Astrocyte (in vitro differentiated cells and primary cell): Measurements from ENCODE around the gene IFT74. TPM values are rescaled to one million over a fixed set of nuclear protein-coding genes. Genes with fewer than 3 reads are reported as not detected.

Experiments
- DNase-seq: peaks from one replicate; pipeline ENCODE4 v3.0.0-alpha.2; 2010; ENCODE audit warnings: low read depth
- FAIRE-seq: peaks from 2 replicates; lab custom pipeline; 2011; peaks lifted over from hg19 to GRCh38; lab: Jason Lieb, UNC
- H2AFZ ChIP-seq: 2 replicates; pipeline ENCODE4 v1.6.0; 2012; ENCODE audit warnings: low read depth, low read length, inconsistent platforms
- H3K27ac ChIP-seq: 2 replicates; pipeline ENCODE4 v1.5.1; 2011; ENCODE audit warnings: low read depth, low read length, inconsistent platforms
- H3K27me3 ChIP-seq: 2 replicates; pipeline ENCODE4 v1.6.0; 2011; ENCODE audit warnings: low read length, inconsistent platforms; ENCODE audit not compliant: insufficient read depth
- H3K36me3 ChIP-seq: 2 replicates; pipeline ENCODE4 v1.5.1; 2011; ENCODE audit warnings: low read length, inconsistent platforms; ENCODE audit not compliant: insufficient read depth
- H3K4me1 ChIP-seq: 2 replicates; pipeline ENCODE4 v1.5.1; 2011; ENCODE audit warnings: low read length, inconsistent platforms; ENCODE audit not compliant: insufficient read depth
- H3K4me2 ChIP-seq: 2 replicates; pipeline ENCODE4 v1.6.0; 2012; ENCODE audit warnings: low read length, inconsistent platforms
- H3K4me3 ChIP-seq: 2 replicates; pipeline ENCODE4 v1.5.1; 2011; ENCODE audit warnings: low read depth, mild to moderate bottlenecking, low read length, inconsistent platforms; ENCODE audit not compliant: insufficient read depth
- H3K79me2 ChIP-seq: 2 replicates; pipeline ENCODE4 v1.6.0; 2012; ENCODE audit warnings: mild to moderate bottlenecking, low read length, inconsistent platforms; ENCODE audit not compliant: insufficient read depth
- H3K9ac ChIP-seq: 2 replicates; pipeline ENCODE4 v1.6.0; 2012; ENCODE audit warnings: mild to moderate bottlenecking, low read length, inconsistent platforms
- H3K9me3 ChIP-seq: 2 replicates; pipeline ENCODE4 v1.5.1; 2012; ENCODE audit warnings: low read depth, mild to moderate bottlenecking, low read length, inconsistent platforms; ENCODE audit not compliant: insufficient read depth
- H4K20me1 ChIP-seq: 2 replicates; pipeline ENCODE4 v1.6.0; 2012; ENCODE audit warnings: low read length, inconsistent platforms; ENCODE audit not compliant: insufficient read depth
- H3K27ac Mint-ChIP-seq: one replicate; pipeline ENCODE4 v1.8.0; 2021; ENCODE audit warnings: mild to moderate bottlenecking, mixed read lengths; ENCODE audit not compliant: unreplicated experiment
- H3K27me3 Mint-ChIP-seq: one replicate; pipeline ENCODE4 v1.8.0; 2021; ENCODE audit warnings: low read depth, mixed read lengths; ENCODE audit not compliant: unreplicated experiment
- H3K36me3 Mint-ChIP-seq: one replicate; pipeline ENCODE4 v1.8.0; 2021; ENCODE audit warnings: low read depth, mixed read lengths; ENCODE audit not compliant: unreplicated experiment
- H3K4me1 Mint-ChIP-seq: one replicate; pipeline ENCODE4 v1.8.0; 2021; ENCODE audit warnings: low read depth, mixed read lengths; ENCODE audit not compliant: unreplicated experiment
- H3K4me3 Mint-ChIP-seq: one replicate; pipeline ENCODE4 v1.8.0; 2021; ENCODE audit warnings: mild to moderate bottlenecking, moderate library complexity, mixed read lengths; ENCODE audit not compliant: unreplicated experiment
- H3K9me3 Mint-ChIP-seq: one replicate; pipeline ENCODE4 v1.8.0; 2021; ENCODE audit warnings: mild to moderate bottlenecking, mixed read lengths; ENCODE audit not compliant: unreplicated experiment
- CTCF ChIP-seq: IDR thresholded peaks from 2 replicates; pipeline ENCODE4 v1.5.1; 2011; ENCODE audit warnings: low read depth, mild to moderate bottlenecking, inconsistent platforms, low read length, moderate library complexity; ENCODE audit not compliant: insufficient read depth
- EZH2 ChIP-seq: IDR thresholded peaks from 2 replicates; pipeline ENCODE4 v1.6.1; 2012; ENCODE audit warnings: mild to moderate bottlenecking, low read length, inconsistent platforms; ENCODE audit not compliant: insufficient read depth
- total RNA-seq: library from RNA; stranded (reverse); gene quantifications from 2 replicates; pipeline ENCODE4 v1.2.1, GENCODE V29; 2021

IFT74 gene
- total RNA-seq, 1 donor from 2014 or later: 10.9 TPM

DNA sequence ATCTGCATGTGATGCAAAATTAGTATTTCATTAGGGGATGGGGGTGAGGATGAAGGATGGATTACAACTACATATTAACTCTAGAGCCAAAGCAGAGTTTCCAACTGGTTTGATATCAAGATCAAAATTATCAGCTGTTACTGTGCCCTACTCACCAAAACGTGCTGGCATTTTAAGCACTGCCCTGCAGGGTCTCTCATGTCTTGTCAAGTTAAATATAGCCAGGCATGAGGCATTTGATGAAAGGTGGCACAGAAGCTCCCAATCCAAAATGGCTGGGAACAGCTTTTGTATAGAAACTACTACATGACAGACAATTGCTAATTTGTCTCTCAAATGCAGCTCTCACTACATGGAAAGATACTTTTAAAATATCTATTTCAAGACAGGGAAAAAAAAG lies 36.5 kb upstream of the IFT74 start:
- peaks cover 58% of the 10 kb centered on the region for H3K36me3 ChIP-seq
- H3K9me3 ChIP-seq: no peaks in the 10 kb centered on the region
- H2AFZ ChIP-seq: no peak overlapping the region
- no peak overlapping the region for H3K4me2 ChIP-seq
- DNase-seq (no peak), FAIRE-seq (no peak)
- TF ChIP-seq EZH2 (no peak), CTCF (no peak)
- Mint-ChIP-seq H3K27ac (no peak overlapping the region), H3K9me3 (no peaks in the 10 kb centered on the region), H3K4me3 (no peak overlapping the region), H3K36me3 (peaks cover 20% of the 10 kb centered on the region), H3K27me3 (no peaks in the 10 kb centered on the region), H3K4me1 (no peaks in the 10 kb centered on the region)
- no peaks in the 10 kb centered on the region for H4K20me1 ChIP-seq
- H3K4me3 ChIP-seq: no peak overlapping the region
- H3K9ac ChIP-seq: no peak overlapping the region
- no peaks in the 10 kb centered on the region for H3K4me1 ChIP-seq
- H3K27ac ChIP-seq: no peak overlapping the region
- no peaks in the 10 kb centered on the region for H3K27me3 ChIP-seq
- no peaks in the 10 kb centered on the region for H3K79me2 ChIP-seq

GRCh38 chr9:26925609-26926008 lies 30.6 kb upstream of the IFT74 start:
- Histone ChIP-seq H3K9ac (no peak overlapping the region), H3K4me2 (no peak overlapping the region), H3K79me2 (peaks cover 17% of the 10 kb centered on the region), H3K27me3 (no peaks in the 10 kb centered on the region), H3K9me3 (no peaks in the 10 kb centered on the region), H3K4me1 (no peaks in the 10 kb centered on the region), H3K4me3 (no peak overlapping the region), H3K27ac (no peak overlapping the region), H2AFZ (no peak overlapping the region), H3K36me3 (peaks cover 52% of the 10 kb centered on the region), H4K20me1 (peaks cover 11% of the 10 kb centered on the region)
- Mint-ChIP-seq H3K9me3 (no peaks in the 10 kb centered on the region), H3K4me3 (no peak overlapping the region), H3K27ac (no peak overlapping the region), H3K27me3 (no peaks in the 10 kb centered on the region), H3K36me3 (peaks cover 14% of the 10 kb centered on the region), H3K4me1 (no peaks in the 10 kb centered on the region)
- no peak for TF ChIP-seq EZH2
- no peak for TF ChIP-seq CTCF
- FAIRE-seq: no peak
- DNase-seq: no peak

DNA sequence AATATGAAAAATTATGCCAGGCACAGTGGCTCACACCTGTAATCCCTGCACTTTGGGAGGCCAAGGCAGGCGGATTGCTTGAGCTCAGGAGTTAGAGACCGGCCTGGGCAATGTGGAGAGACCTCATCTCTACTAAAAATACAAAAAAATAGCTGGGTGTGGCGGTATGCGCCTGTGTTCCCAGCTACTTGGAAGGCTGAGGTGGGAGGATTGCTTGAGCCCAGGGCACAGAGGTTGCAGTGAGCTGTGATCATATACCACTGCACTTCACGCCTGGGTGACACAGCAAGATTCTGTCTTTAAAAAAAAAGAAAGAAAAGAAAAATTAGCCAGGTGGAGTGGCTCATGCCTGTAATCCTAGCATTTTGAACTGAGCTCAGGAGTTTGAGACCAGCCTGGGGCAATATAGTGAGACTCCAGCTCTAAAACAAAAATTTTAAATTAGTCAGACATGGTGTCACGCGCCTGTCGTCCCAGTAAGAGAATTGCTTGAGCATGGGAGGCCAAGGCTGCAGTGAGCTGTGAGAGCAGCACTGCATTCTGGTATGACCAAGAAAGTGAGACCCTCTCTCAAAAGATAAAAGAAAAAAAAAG lies 27.2 kb upstream of the IFT74 start:
- H3K27ac Mint-ChIP-seq: no peak overlapping the region
- H3K4me1 ChIP-seq: no peaks in the 10 kb centered on the region
- H3K79me2 ChIP-seq: peaks cover 40% of the 10 kb centered on the region
- H3K36me3 Mint-ChIP-seq: peaks cover 10% of the 10 kb centered on the region
- no peaks in the 10 kb centered on the region for H3K27me3 ChIP-seq
- no peak overlapping the region for H3K4me3 ChIP-seq
- no peak overlapping the region for H3K4me3 Mint-ChIP-seq
- no peaks in the 10 kb centered on the region for H3K9me3 Mint-ChIP-seq
- TF ChIP-seq EZH2 (no peak), CTCF (no peak)
- no peak overlapping the region for H2AFZ ChIP-seq
- no peak for FAIRE-seq
- H3K27ac ChIP-seq: no peak overlapping the region
- H4K20me1 ChIP-seq: peaks cover 19% of the 10 kb centered on the region
- H3K4me1 Mint-ChIP-seq: no peaks in the 10 kb centered on the region
- no peaks in the 10 kb centered on the region for H3K9me3 ChIP-seq
- H3K9ac ChIP-seq: no peak overlapping the region
- DNase-seq: no peak
- H3K4me2 ChIP-seq: no peak overlapping the region
- H3K36me3 ChIP-seq: peaks cover 26% of the 10 kb centered on the region
- no peaks in the 10 kb centered on the region for H3K27me3 Mint-ChIP-seq
